NCI-H2107 treated with DMSO at 0.1 percent for 48 hours (cell line): ENCODE data around the gene ROBO1.

ENCODE experiments used
- DNase-seq: peaks from one replicate; lab custom pipeline; 2025; ENCODE audit not compliant: unreplicated experiment; lab: John Stamatoyannopoulos, UW

ROBO1 gene

DNA sequence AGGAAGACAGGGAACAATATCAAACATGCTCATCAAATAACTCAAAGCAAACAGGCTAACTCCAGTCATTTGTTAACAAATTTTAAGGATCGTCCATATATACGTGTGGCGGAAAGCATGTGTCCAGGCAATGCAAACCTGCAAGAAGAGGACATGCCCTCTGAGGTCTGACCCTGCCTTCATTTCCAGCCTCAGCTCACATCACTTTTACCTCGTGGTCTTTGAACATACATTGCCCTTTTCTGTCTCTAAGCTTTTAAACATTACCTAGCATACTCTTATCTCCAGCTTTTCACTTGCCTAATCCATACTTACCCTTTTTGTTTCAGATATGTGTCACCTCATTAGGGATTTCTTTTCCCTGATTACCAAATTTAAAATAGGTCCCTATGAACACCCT lies 944.4 kb downstream of the ROBO1 start:
- DNase-seq, result no peak

DNA sequence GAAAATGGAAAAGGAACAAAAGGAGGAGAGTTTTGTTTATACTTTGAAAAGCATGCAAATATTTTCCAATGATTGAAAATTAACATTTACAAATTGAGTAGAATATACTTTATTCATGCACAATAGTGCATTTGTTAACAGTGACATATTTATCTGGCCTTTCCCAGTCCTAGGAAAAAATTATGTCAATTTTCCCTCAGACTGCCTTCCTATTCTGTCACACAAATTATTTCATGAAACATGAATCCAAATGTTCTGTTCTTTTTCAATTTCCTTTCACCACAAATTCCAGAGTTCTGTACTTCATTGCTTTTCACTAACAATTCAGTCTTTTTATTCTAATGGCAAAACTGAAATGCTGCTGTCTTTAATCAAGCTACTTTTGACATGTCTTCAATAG lies 945.1 kb downstream of the ROBO1 start:
- DNase-seq, result no peak

DNA sequence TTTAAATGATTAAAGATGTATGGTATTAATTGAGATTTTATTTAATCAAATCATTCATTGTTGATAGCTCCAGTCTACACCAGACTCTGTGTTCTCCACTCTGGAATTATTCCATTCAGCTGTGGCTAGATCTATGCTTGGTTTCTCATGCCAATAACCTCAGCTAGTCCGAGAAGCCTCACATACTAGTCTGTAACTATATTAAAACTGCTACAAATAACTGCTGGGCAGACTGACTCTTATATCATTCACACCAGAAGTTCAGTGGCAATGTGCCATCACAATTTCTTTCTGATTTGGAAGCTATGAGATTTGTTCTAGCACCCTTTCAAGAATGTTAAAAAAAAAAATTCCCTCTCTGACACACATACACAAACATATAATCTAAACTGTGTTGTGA lies 947.3 kb downstream of the ROBO1 start:
- DNase-seq, result no peak

DNA sequence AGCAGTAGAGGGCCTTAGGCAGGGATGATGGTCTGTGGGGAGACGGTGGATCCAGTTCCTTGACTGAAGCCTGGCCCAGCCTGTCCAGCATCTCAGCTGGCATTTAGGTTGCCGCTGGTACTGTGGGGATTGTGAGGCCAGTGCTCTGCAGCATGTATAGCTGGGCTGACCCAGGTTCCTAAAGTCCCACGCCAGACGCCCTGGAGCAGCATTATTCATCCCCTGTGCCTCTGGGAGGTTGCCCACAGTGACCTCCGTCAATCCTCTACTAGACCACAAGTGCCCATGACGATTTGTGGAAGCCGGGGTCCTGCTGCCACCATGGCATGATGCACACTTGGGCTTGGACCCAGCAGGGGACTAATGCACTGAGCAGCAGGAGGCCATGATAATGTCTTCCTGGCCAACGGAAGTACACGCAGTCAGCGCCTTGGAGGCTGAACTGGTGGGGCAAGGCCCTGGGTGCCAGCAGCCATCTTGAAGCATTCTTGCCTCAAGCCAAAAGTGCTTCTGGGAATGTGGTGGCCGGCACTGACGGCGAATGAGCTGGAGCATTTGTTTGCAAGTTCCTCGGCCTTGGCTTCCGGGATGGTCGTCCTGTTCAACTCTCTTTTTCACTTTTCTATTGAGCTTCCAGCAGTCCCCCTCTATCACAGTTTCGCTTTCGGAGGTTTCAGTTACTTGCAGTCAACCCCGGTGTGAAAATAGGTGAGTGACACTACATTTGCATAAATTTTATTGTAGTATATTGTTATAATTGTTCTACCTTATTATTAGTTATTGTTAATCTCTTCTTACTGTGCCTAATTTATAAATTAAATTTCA lies 949.4 kb downstream of the ROBO1 start:
- DNase-seq, result no peak

DNA sequence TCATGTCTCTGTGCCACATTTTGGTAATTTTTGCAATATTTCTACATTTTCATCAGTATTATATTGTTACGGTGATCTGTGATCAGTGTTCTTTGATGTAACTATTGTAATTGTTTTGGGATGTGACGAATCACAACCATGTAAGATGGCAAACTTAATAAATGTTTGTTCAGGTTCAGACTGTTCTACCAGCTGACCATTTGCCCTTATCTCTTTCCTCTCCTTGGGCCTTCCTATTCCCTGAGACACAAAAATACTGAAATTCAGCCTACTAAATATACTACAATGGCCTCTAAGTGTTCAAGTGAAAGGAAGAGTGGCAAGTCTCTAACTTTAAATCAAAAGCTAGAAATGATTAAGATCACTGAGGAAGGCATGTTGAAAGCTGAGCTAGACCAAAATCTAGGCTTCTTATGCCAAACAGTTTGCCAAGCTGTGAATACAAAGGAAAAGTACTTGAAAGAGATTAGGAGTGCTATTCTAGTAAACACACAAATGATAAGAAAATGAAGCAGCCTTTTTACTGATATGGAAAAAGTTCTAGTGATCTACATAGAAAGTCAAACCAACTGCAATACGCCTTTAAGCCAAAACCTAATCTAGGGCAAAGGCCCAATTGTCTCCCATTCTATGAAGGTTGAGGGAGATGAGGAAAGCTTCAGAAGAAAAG lies 952.8 kb downstream of the ROBO1 start:
- no peak for DNase-seq

DNA sequence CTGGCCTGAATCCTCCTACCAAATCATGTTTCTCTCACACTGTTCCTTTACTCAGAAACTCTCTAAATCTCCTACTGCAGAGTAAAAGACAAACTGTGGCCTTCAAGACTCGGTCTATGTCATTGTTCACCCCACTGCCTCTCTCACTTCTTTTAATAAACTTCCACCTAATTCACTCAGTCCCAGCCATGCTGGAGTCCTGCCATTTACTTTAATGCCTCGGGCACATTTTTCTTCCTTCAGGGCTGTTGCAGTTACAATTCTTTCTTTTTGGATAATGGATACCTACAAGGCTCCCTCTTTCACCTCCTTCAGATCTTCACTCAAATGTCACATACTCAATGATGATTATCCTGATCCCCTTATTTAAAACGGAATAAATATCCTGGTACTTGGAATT lies 955.6 kb downstream of the ROBO1 start:
- DNase-seq, result no peak

DNA sequence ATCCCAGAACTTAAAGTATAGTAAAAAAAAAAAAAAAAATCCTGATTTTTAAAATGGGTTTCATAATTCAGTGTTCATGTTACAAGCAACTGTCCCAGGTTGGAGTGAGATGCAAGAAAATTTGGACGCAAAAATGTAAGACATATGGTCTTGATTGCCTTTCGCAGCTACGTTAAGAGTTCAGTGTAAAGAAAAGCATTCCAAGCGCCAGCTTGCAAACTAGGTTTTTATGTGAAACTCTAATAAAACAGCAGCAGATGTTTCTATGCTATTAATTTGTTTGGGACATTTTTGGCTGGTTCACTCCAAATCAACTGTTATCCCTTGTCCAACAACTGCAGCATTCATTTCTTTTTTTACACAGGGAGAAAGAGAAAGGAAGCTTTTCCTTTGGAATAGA lies 957.8 kb downstream of the ROBO1 start:
- no peak for DNase-seq

DNA sequence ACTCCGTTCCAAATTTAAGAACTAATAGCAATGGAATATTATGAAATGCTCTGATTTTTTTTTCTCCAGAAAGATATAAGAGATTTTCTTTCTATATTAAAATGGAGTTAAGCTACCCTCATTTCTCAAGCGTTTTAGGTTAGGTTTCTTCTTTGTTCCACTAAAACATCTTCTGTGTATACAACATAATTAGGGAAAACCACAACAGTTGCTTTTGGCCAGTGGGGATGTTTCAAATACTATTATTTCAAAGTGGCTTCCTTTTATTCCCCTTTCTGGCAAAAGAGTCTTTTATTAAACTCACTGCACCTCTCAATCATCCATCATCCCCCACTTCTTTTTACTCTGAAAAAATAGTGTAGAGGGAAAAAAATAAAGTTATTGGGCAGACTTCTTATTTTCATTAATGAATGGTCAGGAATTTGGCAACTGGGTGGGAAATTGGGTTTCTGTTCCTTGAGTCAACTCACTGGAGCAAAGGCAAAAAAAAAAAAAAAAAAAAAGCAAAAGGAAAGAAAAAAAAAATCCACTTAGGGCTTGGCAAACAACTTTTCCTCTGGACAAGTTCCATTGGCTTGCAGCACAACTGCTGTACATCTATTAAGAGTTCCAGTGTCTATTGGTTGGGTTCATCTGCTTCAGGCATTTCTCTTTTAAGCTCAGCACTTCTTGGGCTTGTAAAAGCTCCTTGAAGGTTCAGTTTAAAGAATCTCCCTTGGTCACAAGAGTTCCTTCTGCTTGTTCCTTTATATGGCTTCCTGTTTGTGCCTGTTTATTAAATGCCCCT lies 963.4 kb downstream of the ROBO1 start:
- no peak for DNase-seq

DNA sequence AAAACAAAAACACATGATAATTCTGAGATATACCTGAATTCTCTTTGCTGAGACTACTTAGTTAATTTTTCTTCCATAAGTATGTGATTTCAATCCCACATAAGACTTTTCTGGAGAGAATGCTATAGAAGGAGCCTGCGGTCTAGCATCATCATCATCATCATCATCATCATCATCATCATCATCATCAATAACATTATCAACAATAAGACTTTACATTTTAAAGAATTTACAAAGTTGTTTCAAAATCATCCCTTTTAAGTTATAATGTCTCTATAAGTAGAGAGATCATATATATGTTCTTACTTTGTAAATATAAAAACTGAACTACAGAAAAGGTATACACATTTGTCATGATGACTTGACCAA lies 965.3 kb downstream of the ROBO1 start:
- no peak for DNase-seq

DNA sequence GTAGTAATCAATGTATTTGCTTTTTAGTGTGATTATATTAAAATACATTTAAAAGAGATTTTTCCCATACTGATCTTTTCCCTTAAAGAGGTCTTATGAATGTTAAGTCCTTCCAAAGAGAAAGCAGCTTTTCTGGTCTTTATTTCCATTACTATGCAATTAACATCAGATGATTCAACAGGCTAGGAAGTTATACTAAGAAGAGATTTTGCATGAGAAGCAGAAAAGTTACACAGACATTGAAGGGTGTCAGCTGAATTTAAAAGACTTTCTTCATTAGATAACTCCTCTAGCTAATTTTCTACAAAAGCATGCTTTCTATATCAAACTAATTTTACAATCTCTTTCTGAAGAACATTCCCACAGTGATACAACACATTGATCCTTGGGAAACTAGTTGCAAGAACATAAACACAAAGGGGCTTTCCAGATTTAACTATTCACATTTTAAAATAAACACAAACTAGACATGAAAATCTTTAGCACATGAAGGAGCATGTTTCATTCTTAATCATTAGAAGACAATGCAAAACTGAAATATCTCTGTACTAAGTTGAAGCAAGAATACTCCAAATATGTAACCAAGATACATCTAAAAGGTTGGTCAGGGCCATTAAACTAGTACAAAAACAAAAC lies 965.8 kb downstream of the ROBO1 start:
- DNase-seq, result no peak

DNA sequence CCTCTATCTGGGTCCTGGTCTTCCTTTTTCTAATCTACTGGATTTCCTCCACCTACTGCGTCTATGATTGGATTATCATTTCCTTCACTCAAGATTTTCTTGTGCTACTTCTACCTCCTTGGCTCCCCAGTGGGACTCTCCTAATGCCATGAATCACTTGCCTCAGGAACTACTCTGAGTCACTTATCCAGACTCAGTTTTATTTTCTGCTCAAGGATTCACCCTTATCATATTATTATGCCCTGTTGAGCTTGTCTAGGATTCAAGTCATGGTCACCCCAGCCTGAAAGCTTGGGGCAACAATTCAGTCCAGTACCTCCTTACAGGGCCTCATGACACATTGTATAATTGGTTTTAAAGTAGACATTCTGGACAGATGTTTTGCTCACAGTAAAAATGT lies 968.1 kb downstream of the ROBO1 start:
- no peak for DNase-seq

DNA sequence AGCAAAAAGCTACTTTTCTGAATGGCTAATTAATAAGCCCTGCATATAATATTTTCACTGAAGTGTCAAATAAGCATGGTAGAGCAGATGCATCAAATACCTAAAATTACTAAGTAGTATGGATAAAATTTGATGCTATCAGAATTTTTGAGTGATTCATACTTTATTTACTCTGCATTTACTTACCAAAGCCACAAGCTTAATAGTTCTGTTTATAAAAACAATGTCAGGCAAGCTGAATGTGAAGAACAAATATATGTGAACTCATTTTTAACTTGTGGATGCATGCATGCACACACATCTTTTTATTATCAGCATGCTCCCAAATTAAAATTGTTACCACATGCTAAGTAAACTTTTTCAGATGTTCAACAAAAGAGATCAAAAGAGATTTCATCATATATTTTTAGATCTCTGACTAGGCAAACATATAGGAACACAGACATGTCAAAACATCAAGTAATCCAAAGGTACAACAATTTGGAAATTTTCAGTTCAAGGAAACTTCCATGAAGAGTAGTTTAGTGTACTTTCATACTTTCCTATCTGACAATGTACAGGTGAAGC lies 969.4 kb downstream of the ROBO1 start:
- DNase-seq, result no peak

DNA sequence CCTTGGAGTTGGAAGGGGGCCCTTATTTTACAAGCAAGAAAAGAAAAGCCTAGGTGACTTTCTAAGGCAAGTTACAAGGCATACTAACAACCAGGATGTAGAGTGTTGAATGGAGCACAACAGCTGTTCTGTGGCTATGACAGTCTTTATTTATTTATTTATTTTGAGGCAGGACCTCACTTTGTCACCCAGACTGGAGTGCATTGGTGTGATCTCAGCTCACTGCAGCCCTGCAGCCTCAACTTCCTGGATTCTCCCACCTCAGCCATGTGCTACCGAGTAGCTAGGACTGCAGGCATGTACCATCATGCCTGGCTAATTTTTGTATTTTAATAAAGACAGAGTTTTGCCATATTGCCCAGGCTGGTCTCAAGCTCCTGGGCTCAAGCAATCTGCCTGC lies 973.4 kb downstream of the ROBO1 start:
- no peak for DNase-seq

DNA sequence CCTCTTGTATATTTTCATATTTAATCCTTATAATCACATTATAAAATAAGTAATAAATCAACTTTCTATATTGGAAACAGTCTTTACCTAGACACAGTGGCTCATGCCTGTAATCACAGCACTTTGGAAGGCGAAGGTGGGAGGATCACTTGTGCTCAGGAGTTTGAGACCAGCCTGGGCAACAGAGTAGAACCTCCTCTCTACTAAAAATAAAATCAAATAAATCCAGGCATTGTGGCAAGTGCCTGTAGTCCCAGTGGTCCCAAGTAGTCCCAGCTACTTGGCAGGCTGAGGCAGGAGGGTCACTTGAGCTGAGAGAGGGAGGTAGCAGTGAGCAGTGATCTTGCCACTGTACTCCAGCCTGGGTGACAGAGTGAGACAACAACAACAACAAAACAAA lies 975.1 kb downstream of the ROBO1 start:
- no peak for DNase-seq

DNA sequence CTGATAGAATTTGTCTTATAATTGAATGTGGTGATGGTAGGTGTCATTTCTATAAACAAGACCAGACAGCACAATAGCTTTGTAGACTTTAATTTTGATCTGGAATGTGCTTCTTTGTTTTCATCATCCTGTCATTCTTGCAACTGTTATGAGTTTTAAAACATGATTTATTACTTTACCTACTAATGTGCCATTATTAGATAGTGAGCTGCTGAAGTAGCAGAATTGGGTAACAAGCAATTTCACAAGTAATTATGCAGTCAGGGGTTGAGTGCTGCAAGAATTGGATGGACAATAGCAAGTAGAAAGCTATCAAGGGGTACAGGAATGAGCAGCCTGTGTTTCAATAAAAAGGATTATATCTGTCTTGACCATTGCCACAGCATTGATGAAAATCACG lies 975.6 kb downstream of the ROBO1 start:
- no peak for DNase-seq

DNA sequence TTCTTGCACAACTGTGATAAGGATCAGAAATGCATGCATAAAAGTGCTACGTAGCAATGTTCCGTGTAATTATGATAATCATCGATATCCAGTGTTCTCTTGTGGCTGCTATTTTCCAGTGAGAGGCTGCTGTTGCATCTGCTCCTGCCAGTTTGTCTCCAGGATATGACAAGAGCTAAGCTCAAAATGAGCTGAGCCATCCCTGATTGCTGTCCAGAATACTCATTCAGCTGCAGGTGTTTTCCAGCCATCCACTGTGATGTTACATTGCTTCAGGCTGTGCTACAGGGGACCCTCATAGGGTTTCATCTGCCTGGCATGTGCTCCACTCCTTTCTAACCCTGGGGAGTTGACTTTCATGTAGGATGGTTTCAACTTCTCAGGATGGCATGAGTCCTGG lies 976.0 kb downstream of the ROBO1 start:
- DNase-seq, result peak; percentile 14

DNA sequence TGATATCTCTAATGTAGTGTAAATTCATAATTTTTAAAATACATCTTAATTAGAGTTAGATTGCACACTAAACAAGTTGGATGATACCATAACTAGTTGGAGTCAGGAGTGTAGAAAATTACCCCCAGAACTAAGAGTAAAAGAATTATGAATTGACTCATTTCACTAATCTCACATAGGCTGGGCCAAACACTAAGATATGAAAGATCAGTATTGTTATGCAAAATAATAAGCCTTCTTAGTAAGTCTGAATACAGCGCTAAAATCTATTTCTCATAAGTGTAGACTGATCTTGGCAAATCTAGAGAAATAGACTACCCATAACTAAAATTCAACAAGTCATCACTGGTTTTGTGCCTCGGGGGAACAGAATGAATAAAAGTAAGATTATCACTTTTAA lies 979.0 kb downstream of the ROBO1 start:
- DNase-seq, result no peak

DNA sequence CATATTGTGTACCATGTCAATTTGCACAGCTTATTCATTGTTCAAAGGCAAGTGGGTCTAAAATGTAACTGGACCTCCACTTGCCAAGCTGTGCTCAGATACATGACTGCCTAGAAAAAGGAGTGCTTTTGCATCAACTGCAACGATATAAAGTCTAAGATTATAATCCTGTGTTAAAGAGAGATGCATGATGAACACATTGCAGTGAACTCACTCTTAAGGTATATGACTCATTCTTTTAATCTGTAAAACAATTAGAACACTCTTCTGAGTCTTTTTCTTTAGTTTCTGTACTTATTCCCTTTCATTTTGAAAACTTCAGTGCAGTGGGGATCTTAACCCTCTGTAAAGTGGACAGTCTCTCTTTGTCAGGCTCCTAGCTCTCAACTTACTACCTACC lies 982.8 kb downstream of the ROBO1 start:
- no peak for DNase-seq

DNA sequence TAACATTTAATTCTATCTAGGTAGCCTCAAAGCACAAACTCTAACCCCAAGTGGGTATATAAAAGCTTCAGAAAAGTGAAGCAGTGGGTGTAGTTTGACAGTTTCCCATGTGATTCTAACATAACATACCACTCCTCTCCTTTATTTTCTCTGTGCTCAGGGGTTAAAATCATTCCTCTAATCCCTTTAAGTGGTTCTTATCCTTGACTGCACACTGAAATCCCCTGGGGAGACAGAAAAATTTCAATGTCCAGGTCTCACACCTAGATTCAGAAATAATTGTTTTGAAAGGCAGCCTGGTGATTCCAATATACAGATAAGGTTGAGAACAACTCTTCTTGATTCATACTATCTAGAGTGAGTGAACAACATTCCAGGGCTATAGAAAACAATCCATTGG lies 986.4 kb downstream of the ROBO1 start:
- DNase-seq, result no peak

DNA sequence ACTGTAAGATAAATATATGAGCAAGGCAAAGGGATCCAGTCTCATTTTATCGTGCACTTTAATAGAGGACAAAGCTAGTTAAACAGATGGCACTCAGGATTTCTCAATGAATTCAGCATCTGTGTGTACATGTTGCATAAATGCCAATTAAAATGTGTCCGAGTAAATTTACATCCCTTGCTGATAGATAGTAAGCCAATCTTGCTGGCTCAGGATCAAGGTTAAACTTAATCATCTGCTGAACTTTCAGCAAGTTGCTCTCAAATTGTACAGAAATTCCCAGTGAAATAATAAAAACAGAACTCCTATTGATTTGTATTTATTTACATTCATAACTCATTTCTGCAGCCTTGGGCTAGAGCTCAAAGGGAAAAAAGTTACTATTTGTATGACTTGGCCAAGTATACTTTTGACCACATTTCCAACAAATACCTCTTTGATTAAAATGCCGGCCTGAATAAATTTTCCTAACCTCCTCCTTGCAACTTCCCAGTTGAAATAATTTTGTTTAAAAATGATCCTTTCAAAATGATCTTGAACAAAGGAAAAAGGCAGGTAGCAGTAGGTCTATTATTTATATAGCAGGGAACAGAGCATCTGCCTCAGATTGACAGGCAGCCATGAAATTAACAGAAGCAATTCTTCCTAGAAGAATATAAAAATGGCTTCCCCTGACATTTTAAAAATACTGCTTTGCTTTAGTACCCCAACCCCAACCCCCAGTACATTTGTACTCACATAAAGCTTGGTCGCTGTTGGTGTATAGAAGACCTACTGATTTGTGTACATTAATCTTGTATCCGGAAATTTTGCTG lies 1001.9 kb downstream of the ROBO1 start:
- peak; percentile 13 for DNase-seq
